Muscle layer of colon (tissue), 2 donors: ENCODE data around the gene AURKA.

Experiments used
- H3K27ac ChIP-seq: one replicate; pipeline ENCODE4 v1.7.0; 2013; ENCODE audit warnings: low read depth, mild to moderate bottlenecking, low read length, moderate library complexity
- H3K27me3 ChIP-seq, 2 donors: one replicate each; pipeline ENCODE4 v1.7.0; 2013; ENCODE audit warnings: low read length in 2 of 2, mild to moderate bottlenecking in 2 of 2; ENCODE audit not compliant: insufficient read depth in 2 of 2, control insufficient read depth in 1 of 2
- H3K36me3 ChIP-seq: one replicate; pipeline ENCODE4 v1.7.0; 2013; ENCODE audit warnings: mild to moderate bottlenecking, low read length; ENCODE audit not compliant: insufficient read depth
- H3K4me1 ChIP-seq: one replicate; pipeline ENCODE4 v1.7.0; 2013; ENCODE audit warnings: mild to moderate bottlenecking, low read length; ENCODE audit not compliant: insufficient read depth
- H3K4me3 ChIP-seq, 2 donors: one replicate each; pipeline ENCODE4 v1.7.0; 2013; ENCODE audit warnings: low read length in 2 of 2, low read depth in 1 of 2, mild to moderate bottlenecking in 1 of 2, moderate library complexity in 1 of 2
- H3K9ac ChIP-seq: one replicate; pipeline ENCODE4 v1.7.0; 2013; ENCODE audit warnings: low read length
- H3K9me3 ChIP-seq: one replicate; pipeline ENCODE4 v1.7.0; 2013; ENCODE audit warnings: mild to moderate bottlenecking, low read length
- donor health status: abdominal sarcoma.
- donor health status: Adenocarcinoma of cecum.

Gene AURKA

GRCh38 chr20:56429502-56429901 lies 37.5 kb upstream of the AURKA start:
- H3K27ac ChIP-seq, result no peak overlapping the region
- H3K4me3 ChIP-seq, result no peak overlapping the region
- peaks cover 7% of the 10 kb centered on the region for H3K4me1 ChIP-seq

DNA sequence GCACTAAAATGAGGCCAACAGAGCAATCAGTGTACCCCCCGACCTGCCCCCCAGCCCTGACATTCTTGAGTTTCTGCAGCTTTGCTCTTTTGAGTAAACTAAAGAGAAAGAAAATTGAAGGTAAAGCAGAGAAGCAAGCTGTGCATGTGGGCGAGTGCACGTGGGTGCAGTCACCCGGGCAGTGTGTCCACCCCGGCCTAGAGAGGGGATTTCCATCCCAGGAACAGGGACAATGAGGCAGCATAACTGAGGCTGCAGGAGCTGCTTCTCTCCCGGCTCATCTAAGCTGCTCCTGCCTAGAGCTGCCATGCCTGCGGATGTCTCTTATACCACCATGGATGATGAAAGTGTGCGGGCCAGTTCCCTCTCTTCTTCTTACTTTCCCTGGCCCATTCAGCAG lies 36.9 kb upstream of the AURKA start:
- H3K9me3 ChIP-seq, result no peaks in the 10 kb centered on the region
- H3K4me3 ChIP-seq, result no peak overlapping the region
- no peaks in the 10 kb centered on the region for H3K27me3 ChIP-seq
- peaks cover 7% of the 10 kb centered on the region for H3K4me1 ChIP-seq
- no peak overlapping the region for H3K9ac ChIP-seq
- no peaks in the 10 kb centered on the region for H3K36me3 ChIP-seq
- no peak overlapping the region for H3K27ac ChIP-seq

More at GRCh38 chr20:56429502-56429901, 37.5 kb upstream of the AURKA start:
- H3K36me3 ChIP-seq, result no peaks in the 10 kb centered on the region
- H3K27me3 ChIP-seq, result no peaks in the 10 kb centered on the region
- H3K9ac ChIP-seq, result no peak overlapping the region
- H3K9me3 ChIP-seq, result no peaks in the 10 kb centered on the region

- no peak overlapping the region for H3K9ac ChIP-seq
Observed at GRCh38 chr20:56428410-56428809, 36.4 kb upstream of the AURKA start.

GRCh38 chr20:56427797-56428196 lies 35.8 kb upstream of the AURKA start:
- Histone ChIP-seq H3K27ac (no peak overlapping the region), H3K9me3 (no peaks in the 10 kb centered on the region), H3K27me3 (no peaks in the 10 kb centered on the region), H3K9ac (no peak overlapping the region), H3K36me3 (no peaks in the 10 kb centered on the region), H3K4me3 (no peak overlapping the region), H3K4me1 (no peaks in the 10 kb centered on the region)

More at GRCh38 chr20:56428410-56428809, 36.4 kb upstream of the AURKA start:
- no peak overlapping the region for H3K27ac ChIP-seq
- no peaks in the 10 kb centered on the region for H3K36me3 ChIP-seq
- H3K27me3 ChIP-seq, result no peaks in the 10 kb centered on the region
- H3K4me3 ChIP-seq, result no peak overlapping the region
- H3K9me3 ChIP-seq, result no peaks in the 10 kb centered on the region
- H3K4me1 ChIP-seq, result peaks cover 3% of the 10 kb centered on the region

- Histone ChIP-seq H3K9ac (no peak overlapping the region), H3K36me3 (no peaks in the 10 kb centered on the region), H3K9me3 (no peaks in the 10 kb centered on the region), H3K4me1 (no peaks in the 10 kb centered on the region), H3K27ac (no peak overlapping the region), H3K27me3 (no peaks in the 10 kb centered on the region), H3K4me3 (no peak overlapping the region)
Observed at GRCh38 chr20:56426926-56427325, 34.9 kb upstream of the AURKA start.

DNA sequence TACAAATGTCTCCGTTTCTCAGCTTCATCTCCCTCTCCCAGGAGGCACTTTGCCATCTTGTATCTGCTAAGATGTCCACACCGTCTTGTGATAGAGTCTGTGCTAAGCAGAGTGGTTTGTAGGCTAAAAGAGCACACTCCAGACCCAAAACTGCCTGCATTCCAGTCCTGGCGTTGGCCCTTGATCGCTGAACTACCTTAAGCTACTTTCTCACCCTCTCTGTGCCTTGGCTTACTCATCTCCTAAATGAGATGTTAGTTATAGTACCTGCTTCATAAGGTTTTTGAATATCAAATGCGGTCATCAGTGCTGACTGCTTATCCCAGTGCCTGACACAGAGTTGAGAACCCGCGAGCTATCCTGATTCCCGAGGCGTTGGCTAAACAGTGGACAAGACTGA lies 34.0 kb upstream of the AURKA start:
- Histone ChIP-seq H3K4me3 (no peak overlapping the region), H3K27me3 (no peaks in the 10 kb centered on the region), H3K9ac (no peak overlapping the region), H3K9me3 (no peaks in the 10 kb centered on the region), H3K36me3 (no peaks in the 10 kb centered on the region), H3K27ac (no peak overlapping the region), H3K4me1 (no peaks in the 10 kb centered on the region)

GRCh38 chr20:56424931-56425330 lies 32.9 kb upstream of the AURKA start:
- H3K27ac ChIP-seq, result no peak overlapping the region
- H3K9me3 ChIP-seq, result no peaks in the 10 kb centered on the region
- no peaks in the 10 kb centered on the region for H3K27me3 ChIP-seq
- H3K9ac ChIP-seq, result no peak overlapping the region
- H3K4me1 ChIP-seq, result no peaks in the 10 kb centered on the region
- H3K36me3 ChIP-seq, result no peaks in the 10 kb centered on the region
- H3K4me3 ChIP-seq, result no peak overlapping the region

DNA sequence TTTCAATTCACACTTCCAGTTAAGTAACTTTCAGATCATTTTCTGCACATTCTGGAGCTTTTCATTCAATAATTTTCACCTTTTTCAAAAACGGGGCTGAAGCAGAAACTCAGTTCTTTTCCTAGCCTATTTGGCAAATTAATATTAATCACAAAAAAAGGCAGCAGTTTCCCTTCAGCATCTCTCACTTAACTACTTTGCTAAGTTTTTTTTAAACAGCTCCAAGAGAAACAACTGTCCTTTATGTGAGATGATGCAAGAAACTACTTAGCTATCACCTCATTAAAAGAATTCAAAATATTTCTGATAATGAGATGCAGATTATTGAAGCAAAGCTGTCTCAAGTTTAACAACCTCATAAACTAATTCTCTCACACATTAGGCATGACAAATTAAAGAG lies 31.9 kb upstream of the AURKA start:
- Histone ChIP-seq H3K4me1 (no peaks in the 10 kb centered on the region), H3K4me3 (no peak overlapping the region)

DNA sequence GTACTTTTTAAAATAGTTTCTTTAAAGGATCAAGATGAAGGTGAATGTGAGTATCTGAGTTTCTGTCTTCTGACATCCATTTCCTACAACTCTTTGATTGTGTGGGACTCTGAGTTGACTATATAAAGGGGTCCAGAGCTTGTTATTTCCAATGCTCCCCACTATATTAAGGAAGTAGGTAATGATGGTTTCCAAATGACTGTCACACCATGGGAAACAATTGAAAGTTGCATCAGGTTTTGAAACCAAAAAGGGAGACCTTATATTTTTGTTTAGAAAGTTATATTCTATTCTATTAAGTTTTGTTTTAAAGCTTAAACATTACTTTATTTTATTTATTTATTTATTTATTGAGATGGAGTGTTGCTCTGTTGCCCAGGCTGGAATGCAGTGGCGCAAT lies 31.2 kb upstream of the AURKA start:
- Histone ChIP-seq H3K4me3 (no peak overlapping the region), H3K9me3 (no peaks in the 10 kb centered on the region), H3K4me1 (no peaks in the 10 kb centered on the region), H3K27me3 (no peaks in the 10 kb centered on the region), H3K9ac (no peak overlapping the region), H3K27ac (no peak overlapping the region), H3K36me3 (no peaks in the 10 kb centered on the region)

More for the DNA sequence above, 31.9 kb upstream of the AURKA start:
- Histone ChIP-seq H3K9me3 (no peaks in the 10 kb centered on the region), H3K27me3 (no peaks in the 10 kb centered on the region), H3K9ac (no peak overlapping the region), H3K27ac (no peak overlapping the region), H3K36me3 (no peaks in the 10 kb centered on the region)

- Histone ChIP-seq H3K27ac (no peak overlapping the region), H3K9ac (no peak overlapping the region), H3K9me3 (no peaks in the 10 kb centered on the region), H3K4me3 (no peak overlapping the region), H3K4me1 (no peaks in the 10 kb centered on the region), H3K27me3 (no peaks in the 10 kb centered on the region), H3K36me3 (no peaks in the 10 kb centered on the region)
Observed at GRCh38 chr20:56422824-56423189, 30.8 kb upstream of the AURKA start.

- no peaks in the 10 kb centered on the region for H3K9me3 ChIP-seq
- H3K36me3 ChIP-seq, result no peaks in the 10 kb centered on the region
- no peak overlapping the region for H3K4me3 ChIP-seq
- no peaks in the 10 kb centered on the region for H3K27me3 ChIP-seq
- no peaks in the 10 kb centered on the region for H3K4me1 ChIP-seq
- no peak overlapping the region for H3K27ac ChIP-seq
- no peak overlapping the region for H3K9ac ChIP-seq
Observed at GRCh38 chr20:56422076-56422823, 30.2 kb upstream of the AURKA start.

GRCh38 chr20:56420940-56421688 lies 29.1 kb upstream of the AURKA start:
- Histone ChIP-seq H3K36me3 (no peaks in the 10 kb centered on the region), H3K4me1 (no peaks in the 10 kb centered on the region), H3K27me3 (no peaks in the 10 kb centered on the region), H3K4me3 (no peak overlapping the region), H3K9me3 (no peaks in the 10 kb centered on the region), H3K9ac (no peak overlapping the region), H3K27ac (no peak overlapping the region)
